Keratinocyte (primary cell): Measurements from ENCODE around the gene RANGRF. TPM values are rescaled to one million over a fixed set of nuclear protein-coding genes. Genes with fewer than 3 reads are reported as not detected.

ENCODE experiments used
- DNase-seq: peaks from one replicate; pipeline ENCODE4 v3.0.0-alpha.2; 2011; ENCODE audit warnings: low read depth, missing footprints, low spot score
- FAIRE-seq: peaks from 2 replicates; lab custom pipeline; 2011; peaks lifted over from hg19 to GRCh38; lab: Jason Lieb, UNC
- H2AFZ ChIP-seq: 2 replicates; pipeline ENCODE4 v1.6.0; 2012; ENCODE audit warnings: low read length, control low read depth, inconsistent platforms; ENCODE audit not compliant: control insufficient read depth
- H3K27ac ChIP-seq: 2 replicates; pipeline ENCODE4 v1.5.1; 2011; ENCODE audit warnings: low read length; ENCODE audit not compliant: control insufficient read depth, insufficient read depth
- H3K27me3 ChIP-seq: 3 replicates; pipeline ENCODE4 v1.6.0; 2011; ENCODE audit warnings: low read length; ENCODE audit not compliant: control insufficient read depth, insufficient read depth; ENCODE audit errors: extremely low read depth
- H3K36me3 ChIP-seq, 2 experiments: 2 replicates in 1 of 2; 3 replicates in 1 of 2; pipeline ENCODE4 v1.5.1; 2011; ENCODE audit warnings: low read length in 2 of 2, mild to moderate bottlenecking in 1 of 2; ENCODE audit not compliant: control insufficient read depth in 2 of 2, insufficient read depth in 2 of 2; ENCODE audit errors: extremely low read depth in 1 of 2
- H3K4me1 ChIP-seq: 3 replicates; pipeline ENCODE4 v1.5.1; 2011; ENCODE audit warnings: low read length; ENCODE audit not compliant: control insufficient read depth, insufficient read depth; ENCODE audit errors: extremely low read depth
- H3K4me2 ChIP-seq: 3 replicates; pipeline ENCODE4 v1.6.0; 2011; ENCODE audit warnings: low read depth, low read length; ENCODE audit not compliant: control insufficient read depth, insufficient read depth; ENCODE audit errors: extremely low read depth
- H3K4me3 ChIP-seq, 3 experiments: fragments of 200-600 bp in 1 of 3; sonication (generic) in 1 of 3; 2 replicates in 2 of 3; 3 replicates in 1 of 3; pipeline ENCODE4 v1.5.1; 2011 to 2016; ENCODE audit warnings: low read length in 3 of 3, mild to moderate bottlenecking in 3 of 3, control low read depth in 2 of 3, inconsistent platforms in 1 of 3, low read depth in 1 of 3, mixed read lengths in 1 of 3, mixed run types in 1 of 3, moderate library complexity in 1 of 3; ENCODE audit not compliant: control insufficient read depth in 2 of 3, insufficient read depth in 2 of 3; ENCODE audit errors: extremely low read depth in 1 of 3
- H3K79me2 ChIP-seq: 2 replicates; pipeline ENCODE4 v1.6.0; 2012; ENCODE audit warnings: low read length; ENCODE audit not compliant: control insufficient read depth, insufficient read depth
- H3K9ac ChIP-seq: 3 replicates; pipeline ENCODE4 v1.6.0; 2011; ENCODE audit warnings: low read length; ENCODE audit not compliant: control insufficient read depth, insufficient read depth; ENCODE audit errors: extremely low read depth
- H3K9me1 ChIP-seq: 3 replicates; pipeline ENCODE4 v1.6.0; 2011; ENCODE audit warnings: low read length; ENCODE audit not compliant: control insufficient read depth, insufficient read depth; ENCODE audit errors: extremely low read depth
- H3K9me3 ChIP-seq: 2 replicates; pipeline ENCODE4 v1.5.1; 2012; ENCODE audit warnings: low read depth, low read length; ENCODE audit not compliant: control insufficient read depth
- H4K20me1 ChIP-seq: 3 replicates; pipeline ENCODE4 v1.6.0; 2011; ENCODE audit warnings: low read length; ENCODE audit not compliant: control insufficient read depth, insufficient read depth; ENCODE audit errors: extremely low read depth
- CTCF ChIP-seq, 3 experiments: IDR thresholded peaks in 1 of 3; conservative IDR thresholded peaks in 1 of 3; optimal IDR thresholded peaks in 1 of 3; 2 replicates in 2 of 3; 3 replicates in 1 of 3; pipeline versions ENCODE3 to v1.5.1; 2011; ENCODE audit warnings: low read length in 3 of 3, mild to moderate bottlenecking in 3 of 3, moderate library complexity in 2 of 3, control low read depth in 1 of 3, inconsistent platforms in 1 of 3; ENCODE audit not compliant: insufficient read depth in 2 of 3; ENCODE audit errors: extremely low read depth in 1 of 3
- EZH2 ChIP-seq: IDR thresholded peaks from one replicate; pipeline ENCODE4 v1.6.1; 2012; ENCODE audit warnings: inconsistent platforms, mild to moderate bottlenecking, low read length, moderate library complexity
- dilution Hi-C: fragments of 300-500 bp; cut with MboI; formaldehyde crosslinking; loops from one replicate; pipeline ENCODE4 v1.7.0; 2020; ENCODE audit warnings: low sequenced_read_pairs; ENCODE audit not compliant: extremely low pct_ligation_motif_present
- polyA plus RNA-seq, 5 experiments: library from polyadenylated mRNA; depleted of rRNA in 3 of 5; stranded (reverse) in 3 of 5; stranded (forward) in 1 of 5; unstranded in 1 of 5; fragments of >200 nt; gene quantifications; 1 replicate in 1 of 5; 2 replicates in 3 of 5; 3 replicates in 1 of 5; pipeline versions ENCODE4 v1.2.1 to v1.2.3, GENCODE V29; 2011 to 2012; ENCODE audit warnings: missing spikeins in 2 of 5, low read depth in 1 of 5, low replicate concordance in 1 of 5

RANGRF gene
- polyA plus RNA-seq, 1 donor (not counting 4 experiments of a cell fraction or from before 2014, with no cell fraction given): 24.4 TPM

GRCh38 chr17:8332128-8332527 is 43.7 kb downstream of the RANGRF start:
- Histone ChIP-seq H3K4me3 (no peak overlapping the region), H3K27ac (no peak overlapping the region), H2AFZ (no peak overlapping the region), H3K4me1 (no peaks in the 10 kb centered on the region), H4K20me1 (no peaks in the 10 kb centered on the region), H3K36me3 (no peaks in the 10 kb centered on the region), H3K9me3 (no peaks in the 10 kb centered on the region), H3K9me1 (no peaks in the 10 kb centered on the region), H3K4me2 (no peak overlapping the region), H3K27me3 (peaks cover 12% of the 10 kb centered on the region), H3K79me2 (no peaks in the 10 kb centered on the region), H3K9ac (no peak overlapping the region)
- TF ChIP-seq CTCF (optimal IDR thresholded peaks at IDR 0.05 in 1 of 3, IDR thresholded peaks at IDR 0.05 in 1 of 3, conservative IDR thresholded peaks at IDR 0.05 in 1 of 3; ENCODE audit: extremely low read depth in 1 of 3, insufficient read depth in 2 of 3, low read length in 3 of 3) (no peak), EZH2 (no peak)
- dilution Hi-C loops: no loop called here
- FAIRE-seq: no peak
- no peak for DNase-seq

GRCh38 chr17:8332688-8333087 is 44.2 kb downstream of the RANGRF start:
- Histone ChIP-seq H3K27ac (no peak overlapping the region), H3K4me3 (no peak overlapping the region), H3K9ac (no peak overlapping the region), H2AFZ (no peak overlapping the region), H3K9me1 (no peaks in the 10 kb centered on the region), H4K20me1 (no peaks in the 10 kb centered on the region), H3K27me3 (peaks cover 6% of the 10 kb centered on the region), H3K79me2 (no peaks in the 10 kb centered on the region), H3K36me3 (no peaks in the 10 kb centered on the region), H3K4me2 (no peak overlapping the region), H3K9me3 (no peaks in the 10 kb centered on the region), H3K4me1 (no peaks in the 10 kb centered on the region)
- FAIRE-seq (no peak), DNase-seq (no peak)
- TF ChIP-seq EZH2: no peak
- no peak for TF ChIP-seq CTCF (optimal IDR thresholded peaks at IDR 0.05 in 1 of 3, IDR thresholded peaks at IDR 0.05 in 1 of 3, conservative IDR thresholded peaks at IDR 0.05 in 1 of 3; ENCODE audit: extremely low read depth in 1 of 3, insufficient read depth in 2 of 3, low read length in 3 of 3)
- dilution Hi-C loops: no loop called here
